GM20000 (cell line): ENCODE measurements around the gene WDR5.

Experiments used
- DNase-seq: peaks from one replicate; pipeline ENCODE4 v3.0.0; 2012; ENCODE audit warnings: low spot score
- CTCF ChIP-seq: IDR thresholded peaks from 2 replicates; pipeline ENCODE4 v1.5.1; 2012; ENCODE audit warnings: mild to moderate bottlenecking, control low read depth; ENCODE audit errors: extremely low read depth, missing control alignments

The WDR5 gene

GRCh38 chr9:134167530-134167931 is 31.6 kb downstream of the WDR5 start:
- no peak for TF ChIP-seq CTCF
- DNase-seq: no peak

- TF ChIP-seq CTCF: no peak
- no peak for DNase-seq
Measured at GRCh38 chr9:134168757-134169550, 33.1 kb downstream of the WDR5 start.

- DNase-seq: no peak
- no peak for TF ChIP-seq CTCF
Measured at GRCh38 chr9:134169724-134170401, 34.0 kb downstream of the WDR5 start.

GRCh38 chr9:134170532-134171315 is 34.8 kb downstream of the WDR5 start:
- TF ChIP-seq CTCF: no peak
- DNase-seq: no peak

- TF ChIP-seq CTCF: no peak
- no peak for DNase-seq
Measured at GRCh38 chr9:134171316-134172197, 35.7 kb downstream of the WDR5 start.

- DNase-seq: no peak
- no peak for TF ChIP-seq CTCF
Measured at GRCh38 chr9:134172198-134173126, 36.6 kb downstream of the WDR5 start.
